Uterus (tissue), 2 donors: Measurements from ENCODE around the gene SLC22A16.

Experiments used
- CTCF ChIP-seq, 4 experiments: fragments of 200-600 bp in 2 of 4; fragments of 450-650 bp in 2 of 4; sonication (generic) in 2 of 4; IDR thresholded peaks; one replicate each; pipeline ENCODE4 v1.5.1; 2016 to 2019; ENCODE audit warnings: antibody characterized with exemption in 4 of 4, mild to moderate bottlenecking in 2 of 4, moderate library complexity in 1 of 4
- POLR2A ChIP-seq, 2 donors: fragments of 450-650 bp; IDR thresholded peaks; one replicate each; pipeline ENCODE4 v1.6.1; 2016; ENCODE audit warnings: antibody characterized with exemption in 2 of 2, mild to moderate bottlenecking in 1 of 2, moderate library complexity in 1 of 2

- TF ChIP-seq CTCF (IDR thresholded peaks at IDR 0.05), result no peak
- no peak for TF ChIP-seq POLR2A (IDR thresholded peaks at IDR 0.05)
Observed at GRCh38 chr6:110461376-110461775, 15.0 kb downstream of the SLC22A16 start.
